RWPE1 (cell line): ENCODE measurements around the gene METTL17.
"Not testable (repeated sequence)": the region's sequence is repeated elsewhere in the genome, so short reads cannot be mapped to it uniquely, and the experiment has no call there.

Experiments used
- CTCF ChIA-PET: fragments of 350-600 bp; sonication (Branson Sonifier 250); formaldehyde crosslinking; extraction: SDS; loops from one replicate; lab custom pipeline; 2021; lab: Yijun Ruan, JAX
- POLR2A ChIA-PET: fragments of 400-600 bp; formaldehyde crosslinking; extraction: SDS; loops from one replicate; lab custom pipeline; 2020; ENCODE audit warnings: antibody characterized with exemption; ENCODE audit not compliant: low non-redundant PET; lab: Yijun Ruan, JAX
- DNase-seq: peaks from one replicate; pipeline ENCODE4 v3.0.0; 2012; ENCODE audit warnings: low spot score
- H3K27ac ChIP-seq: fragments of 450-650 bp; 2 replicates; pipeline ENCODE4 v1.5.1; 2017
- CTCF ChIP-seq: fragments of 450-650 bp; conservative IDR thresholded peaks from 2 replicates; pipeline ENCODE4 v1.5.1; 2017; ENCODE audit warnings: low read depth, mild to moderate bottlenecking

METTL17 gene

GRCh38 chr14:21003788-21004346, 14.1 kb downstream of the METTL17 start:
- H3K27ac ChIP-seq: no peak overlapping the region
- ChIA-PET CTCF (interaction anchor here (2.2 kb wide), 1 partner anchor 11 kb away, joined by 23 read pairs; no protein-coding TSS in a partner anchor), POLR2A (no interaction called here)
- TF ChIP-seq CTCF: no peak
- DNase-seq: no peak

DNA sequence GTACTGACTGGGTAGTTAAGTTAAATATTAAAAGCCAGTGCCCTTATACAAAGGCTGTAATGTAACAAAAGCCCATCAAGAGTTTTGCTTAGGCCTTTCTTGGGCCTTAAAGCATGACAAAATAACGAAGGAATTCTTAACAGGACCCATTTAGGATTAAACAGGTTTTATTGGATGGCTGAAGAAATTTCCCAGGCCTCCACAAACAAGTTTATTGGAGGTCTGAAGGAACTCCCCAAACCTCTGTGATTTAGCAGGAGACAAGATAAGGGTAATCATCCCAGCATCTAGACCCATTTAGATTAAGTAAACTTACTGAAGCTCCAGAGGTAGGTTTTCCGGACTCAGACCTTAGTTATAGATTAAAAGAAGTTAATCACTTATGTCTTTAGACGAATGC, 19.9 kb downstream of the METTL17 start:
- CTCF ChIA-PET: interaction anchor here (0.7 kb wide), 1 partner anchor 983 kb away, joined by 3 read pairs; no protein-coding TSS in a partner anchor
- DNase-seq, POLR2A ChIA-PET, H3K27ac ChIP-seq: not testable (repeated sequence)

GRCh38 chr14:21011136-21011535, 21.4 kb downstream of the METTL17 start:
- no peak for TF ChIP-seq CTCF
- H3K27ac ChIP-seq: no peak overlapping the region
- CTCF ChIA-PET: interaction anchor here (0.6 to 1.4 kb wide), 3 partner anchors 22 to 93 kb away, joined by 3 to 5 read pairs (median 3); no protein-coding TSS in a partner anchor
- DNase-seq: no peak
- POLR2A ChIA-PET: no interaction called here

DNA sequence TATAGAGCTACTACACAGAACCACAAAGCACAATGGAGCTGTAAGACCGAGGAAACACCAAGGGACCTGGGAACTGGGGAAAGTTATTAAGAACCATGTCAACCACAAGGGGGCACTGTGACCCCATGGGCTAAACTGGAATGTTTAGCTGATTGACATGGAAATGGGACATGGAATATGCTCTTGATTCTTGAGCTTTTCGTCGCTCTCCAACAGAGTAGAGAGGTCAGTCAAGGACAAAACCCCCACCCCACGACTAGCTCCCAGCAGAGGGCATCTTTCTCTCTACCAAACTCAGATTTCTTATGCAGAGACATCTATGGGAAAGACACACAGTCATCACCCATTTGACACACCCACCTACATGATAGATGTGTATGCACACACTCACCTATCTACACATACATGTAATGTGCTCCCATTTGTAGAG, 25.0 kb downstream of the METTL17 start:
- ChIA-PET CTCF (interaction anchor here (0.5 to 5.9 kb wide), 29 partner anchors 8 to 598 kb away, joined by 3 to 83 read pairs (median 5); partner anchors contain the start of genes ARHGEF40, NDRG2, RNASE7 and RNASE8), POLR2A (interaction anchor here (0.9 kb wide), 1 partner anchor 27 kb away, joined by 3 read pairs; the partner anchor contains the start of gene RNASE7)
- no peak overlapping the region for H3K27ac ChIP-seq
- peak; percentile 75 for DNase-seq
- TF ChIP-seq CTCF: peak; percentile 90

DNA sequence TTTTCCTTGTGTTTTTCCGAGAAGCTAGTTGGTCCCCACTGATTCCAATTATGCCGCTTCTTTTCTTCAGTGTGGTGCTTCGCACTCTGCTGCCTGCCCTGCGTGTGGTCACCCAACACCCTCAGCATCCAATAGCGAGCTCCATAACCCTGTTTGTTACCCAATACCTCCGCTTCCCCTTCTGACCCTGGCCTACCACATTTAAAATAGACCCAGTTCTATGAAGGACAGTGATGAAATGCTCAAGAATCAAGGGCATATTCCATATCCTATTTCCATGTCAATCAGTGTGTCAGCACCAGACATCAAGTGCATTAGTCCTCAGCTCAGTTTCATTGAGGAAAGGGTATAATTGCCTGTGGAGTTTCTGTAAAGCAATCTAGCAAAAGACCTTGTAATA, 25.5 kb downstream of the METTL17 start:
- H3K27ac ChIP-seq: no peak overlapping the region
- POLR2A ChIA-PET: no interaction called here
- TF ChIP-seq CTCF: no peak
- CTCF ChIA-PET: interaction anchor here (0.6 to 5.9 kb wide), 26 partner anchors 7 to 185 kb away, joined by 3 to 83 read pairs (median 5); partner anchors contain the start of genes ARHGEF40, NDRG2, RNASE7 and RNASE8
- no peak for DNase-seq

DNA sequence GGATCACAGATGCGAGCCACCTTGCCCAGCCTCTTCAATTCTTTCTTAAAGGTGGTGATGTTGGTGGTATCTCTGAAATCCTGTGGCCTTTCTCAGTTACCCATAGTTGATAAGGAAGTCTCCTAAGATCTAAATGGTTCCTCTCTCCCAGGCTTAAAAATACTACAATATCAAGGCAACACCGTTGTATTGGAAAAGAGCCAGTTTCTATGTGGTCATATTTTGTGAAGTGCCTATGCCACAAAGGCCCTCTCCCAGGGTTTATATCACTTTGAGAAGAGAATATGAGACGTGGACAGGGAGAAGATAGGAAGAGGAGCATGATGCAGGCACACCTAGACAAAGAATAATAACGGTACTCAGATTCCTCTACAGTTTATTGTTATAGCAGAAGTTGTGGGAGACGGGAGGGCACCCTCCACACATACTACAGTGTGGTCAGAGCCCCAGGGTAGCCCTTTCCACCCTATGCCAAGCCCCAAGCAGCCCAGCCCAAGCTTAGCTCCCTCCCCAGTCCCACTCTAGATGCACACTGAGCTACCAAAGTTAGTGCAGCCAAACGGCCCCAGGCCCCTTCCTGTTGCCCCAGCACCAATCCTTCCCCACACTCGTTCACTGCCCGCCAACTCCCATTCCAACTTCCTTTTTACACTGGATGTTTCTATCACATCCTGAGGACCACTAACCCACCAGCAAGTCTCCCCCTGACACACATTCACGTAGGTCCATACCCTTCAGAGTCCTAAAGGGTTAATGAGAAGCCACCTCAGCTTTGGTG, 26.8 kb downstream of the METTL17 start:
- H3K27ac ChIP-seq: no peak overlapping the region
- CTCF ChIA-PET: interaction anchor here (3.0 to 5.9 kb wide), 2 partner anchors 24 to 76 kb away, joined by 23 to 83 read pairs; partner anchors contain the start of gene RNASE7
- DNase-seq: no peak
- POLR2A ChIA-PET: no interaction called here
- no peak for TF ChIP-seq CTCF
